Neural cell (in vitro differentiated cells): ENCODE results near the gene RASGEF1B.

Experiments
- CTCF ChIP-seq: fragments of 450-650 bp; IDR thresholded peaks from 2 replicates; pipeline ENCODE4 v1.5.1; 2014; ENCODE audit warnings: antibody characterized with exemption, mild to moderate bottlenecking, moderate library complexity; ENCODE audit not compliant: poor library complexity, severe bottlenecking
- EP300 ChIP-seq: fragments of 450-650 bp; conservative IDR thresholded peaks from 2 replicates; pipeline ENCODE4 v1.6.1; 2014; ENCODE audit warnings: antibody characterized with exemption, mild to moderate bottlenecking, moderate library complexity; ENCODE audit not compliant: poor library complexity, severe bottlenecking
- POLR2AphosphoS5 ChIP-seq: IDR thresholded peaks from 2 replicates; pipeline ENCODE4 v1.6.1; 2012
- TAF1 ChIP-seq: IDR thresholded peaks from 2 replicates; pipeline ENCODE4 v1.6.1; 2012; ENCODE audit warnings: low read depth

GRCh38 chr4:81468678-81469077, 3.0 kb downstream of the RASGEF1B start:
- TF ChIP-seq CTCF (no peak), TAF1 (no peak), POLR2AphosphoS5 (no peak), EP300 (no peak)
